GM12801 (cell line): ENCODE results near the gene GDF9.

ENCODE experiments used
- TF ChIP-seq, protein P1 (sequence below): IDR thresholded peaks from one replicate; pipeline ENCODE4 v1.5.1; 2011; ENCODE audit warnings: control low read depth; ENCODE audit not compliant: insufficient read length; ENCODE audit errors: extremely low read depth

GDF9 gene, protein sequence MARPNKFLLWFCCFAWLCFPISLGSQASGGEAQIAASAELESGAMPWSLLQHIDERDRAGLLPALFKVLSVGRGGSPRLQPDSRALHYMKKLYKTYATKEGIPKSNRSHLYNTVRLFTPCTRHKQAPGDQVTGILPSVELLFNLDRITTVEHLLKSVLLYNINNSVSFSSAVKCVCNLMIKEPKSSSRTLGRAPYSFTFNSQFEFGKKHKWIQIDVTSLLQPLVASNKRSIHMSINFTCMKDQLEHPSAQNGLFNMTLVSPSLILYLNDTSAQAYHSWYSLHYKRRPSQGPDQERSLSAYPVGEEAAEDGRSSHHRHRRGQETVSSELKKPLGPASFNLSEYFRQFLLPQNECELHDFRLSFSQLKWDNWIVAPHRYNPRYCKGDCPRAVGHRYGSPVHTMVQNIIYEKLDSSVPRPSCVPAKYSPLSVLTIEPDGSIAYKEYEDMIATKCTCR

DNA sequence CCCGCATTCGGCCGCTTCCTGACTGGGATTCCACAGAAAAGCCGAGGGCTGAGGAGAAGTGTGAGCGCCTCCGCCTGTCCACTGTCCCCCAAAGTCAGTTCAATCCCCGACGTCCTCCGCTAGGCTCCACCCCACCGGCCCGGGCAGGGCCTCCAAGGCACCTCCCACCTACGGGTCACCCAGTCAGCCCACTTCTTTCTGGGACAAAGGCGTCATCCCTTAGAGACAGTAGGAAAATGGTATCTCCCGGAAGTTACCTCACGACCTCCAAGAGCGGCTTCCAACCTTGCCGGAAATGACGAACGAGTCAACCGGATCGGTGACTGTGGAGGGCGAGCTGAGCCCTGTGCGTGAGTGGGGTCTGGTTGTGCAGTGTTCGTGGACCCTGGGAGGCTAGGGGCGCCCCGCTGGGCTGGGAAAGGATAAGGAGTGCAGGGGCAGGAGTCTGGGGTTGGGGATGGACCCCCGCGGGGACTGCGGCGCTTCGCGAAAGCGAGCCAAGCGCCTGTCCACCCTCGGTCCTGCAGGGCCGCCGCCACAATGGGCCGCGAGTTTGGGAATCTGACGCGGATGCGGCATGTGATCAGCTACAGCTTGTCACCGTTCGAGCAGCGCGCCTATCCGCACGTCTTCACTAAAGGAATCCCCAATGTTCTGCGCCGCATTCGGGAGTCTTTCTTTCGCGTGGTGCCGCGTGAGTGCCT, at the start of gene GDF9, which contains the start of gene UQCRQ:
TSS of gene GDF9 (minus strand) at position 128 of the 704 bp plus-strand sequence. CDS start 1,936 bp downstream, outside the sequence.
TSS of gene UQCRQ (plus strand) at position 301 of the 704 bp plus-strand sequence. CDS start at position 541, 240 bp downstream.
- TF ChIP-seq, protein P1, sequence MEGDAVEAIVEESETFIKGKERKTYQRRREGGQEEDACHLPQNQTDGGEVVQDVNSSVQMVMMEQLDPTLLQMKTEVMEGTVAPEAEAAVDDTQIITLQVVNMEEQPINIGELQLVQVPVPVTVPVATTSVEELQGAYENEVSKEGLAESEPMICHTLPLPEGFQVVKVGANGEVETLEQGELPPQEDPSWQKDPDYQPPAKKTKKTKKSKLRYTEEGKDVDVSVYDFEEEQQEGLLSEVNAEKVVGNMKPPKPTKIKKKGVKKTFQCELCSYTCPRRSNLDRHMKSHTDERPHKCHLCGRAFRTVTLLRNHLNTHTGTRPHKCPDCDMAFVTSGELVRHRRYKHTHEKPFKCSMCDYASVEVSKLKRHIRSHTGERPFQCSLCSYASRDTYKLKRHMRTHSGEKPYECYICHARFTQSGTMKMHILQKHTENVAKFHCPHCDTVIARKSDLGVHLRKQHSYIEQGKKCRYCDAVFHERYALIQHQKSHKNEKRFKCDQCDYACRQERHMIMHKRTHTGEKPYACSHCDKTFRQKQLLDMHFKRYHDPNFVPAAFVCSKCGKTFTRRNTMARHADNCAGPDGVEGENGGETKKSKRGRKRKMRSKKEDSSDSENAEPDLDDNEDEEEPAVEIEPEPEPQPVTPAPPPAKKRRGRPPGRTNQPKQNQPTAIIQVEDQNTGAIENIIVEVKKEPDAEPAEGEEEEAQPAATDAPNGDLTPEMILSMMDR: no peak

DNA sequence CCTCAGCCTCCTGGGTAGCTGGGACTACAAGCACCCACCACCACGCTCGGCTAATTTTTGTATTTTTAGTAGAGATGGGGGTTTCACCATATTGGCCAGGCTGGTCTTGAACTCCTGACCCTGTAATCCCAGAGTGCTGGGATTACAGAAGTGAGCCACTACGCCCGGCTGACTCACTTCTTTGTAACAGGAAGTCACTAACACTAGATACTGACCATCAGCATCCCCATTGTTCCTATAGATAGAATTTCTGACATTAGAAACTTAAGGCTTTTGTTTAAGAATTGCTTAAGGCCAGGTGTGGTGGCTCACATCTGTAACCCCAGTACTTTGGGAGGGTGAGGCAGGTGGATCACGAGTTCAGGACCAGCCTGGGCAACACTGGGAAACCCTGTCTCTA, 49.4 kb upstream of the GDF9 start:
- TF ChIP-seq, protein P1: no peak

DNA sequence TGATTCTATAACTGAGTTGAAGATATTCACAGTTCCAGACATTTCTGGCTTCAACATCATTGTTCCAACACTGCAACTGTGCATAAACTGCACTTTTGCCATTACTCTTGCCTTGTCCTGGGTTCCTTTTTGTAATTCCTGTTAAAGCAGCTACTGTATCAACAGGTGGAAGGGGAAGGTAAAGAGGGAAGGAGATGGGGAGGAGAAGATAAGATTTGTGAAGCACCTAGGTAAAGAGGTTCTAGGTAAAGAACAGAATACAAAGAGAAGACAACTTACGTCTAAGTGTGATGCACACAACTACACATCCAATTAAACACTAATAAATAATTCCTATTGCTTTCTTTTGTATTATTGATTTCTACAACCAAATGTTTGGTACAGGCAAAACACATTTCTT, 43.4 kb upstream of the GDF9 start:
- TF ChIP-seq, protein P1: no peak

DNA sequence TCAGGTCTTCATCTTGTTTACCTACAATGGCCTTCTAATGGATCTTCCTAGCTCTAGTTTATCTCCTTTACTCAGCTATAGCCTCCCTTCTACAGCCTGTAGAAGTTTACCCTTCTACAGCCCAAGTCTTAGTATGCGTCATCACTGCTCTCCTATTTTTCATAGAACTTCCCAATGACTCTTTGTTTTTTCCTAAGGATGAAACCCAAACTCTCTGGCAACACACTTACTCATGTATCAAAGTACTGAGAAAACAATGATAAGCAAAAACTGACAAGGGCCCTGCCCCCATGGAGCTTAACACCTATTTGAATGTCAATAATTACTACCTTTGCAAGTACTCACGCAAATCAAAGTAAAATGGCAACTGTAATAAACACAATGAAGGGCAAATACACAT, 40.9 kb upstream of the GDF9 start:
- TF ChIP-seq, protein P1: no peak

DNA sequence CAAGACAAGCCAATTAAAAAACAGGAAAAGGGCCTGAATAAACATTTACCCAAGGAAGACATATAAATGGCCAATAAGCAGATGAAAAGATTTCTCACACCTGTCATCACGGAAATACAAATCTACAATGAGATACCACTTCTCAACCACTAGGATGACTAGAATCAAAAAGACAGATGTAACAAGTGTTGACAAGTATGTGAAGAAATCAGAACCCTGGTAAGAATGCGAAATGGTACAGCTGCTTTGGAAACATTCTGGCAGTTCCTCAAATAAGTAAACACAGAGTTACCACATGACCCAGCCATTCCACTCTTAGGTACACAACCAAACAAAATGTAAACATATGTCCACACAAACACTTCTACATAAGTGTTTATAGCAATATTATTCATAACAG, 39.7 kb upstream of the GDF9 start:
- TF ChIP-seq, protein P1: no peak

DNA sequence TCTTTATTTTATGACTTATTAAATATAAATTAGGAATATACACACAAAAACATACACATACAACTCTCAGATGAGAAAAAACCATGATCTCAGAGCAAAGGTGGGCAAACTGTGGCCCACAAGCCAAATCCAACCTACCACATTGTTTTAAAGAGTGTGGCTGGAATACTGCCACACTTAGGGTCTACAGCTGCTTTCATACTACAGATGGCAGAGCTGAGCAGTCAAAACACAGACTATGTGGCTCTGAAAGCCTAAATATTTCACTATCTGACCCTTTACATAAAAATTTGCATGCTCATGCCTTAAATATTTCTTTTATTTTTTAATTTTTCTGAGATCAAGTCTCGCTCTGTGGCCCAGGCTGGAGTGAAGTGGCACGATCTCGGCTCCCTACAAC, 35.5 kb upstream of the GDF9 start:
- TF ChIP-seq, protein P1: no peak

DNA sequence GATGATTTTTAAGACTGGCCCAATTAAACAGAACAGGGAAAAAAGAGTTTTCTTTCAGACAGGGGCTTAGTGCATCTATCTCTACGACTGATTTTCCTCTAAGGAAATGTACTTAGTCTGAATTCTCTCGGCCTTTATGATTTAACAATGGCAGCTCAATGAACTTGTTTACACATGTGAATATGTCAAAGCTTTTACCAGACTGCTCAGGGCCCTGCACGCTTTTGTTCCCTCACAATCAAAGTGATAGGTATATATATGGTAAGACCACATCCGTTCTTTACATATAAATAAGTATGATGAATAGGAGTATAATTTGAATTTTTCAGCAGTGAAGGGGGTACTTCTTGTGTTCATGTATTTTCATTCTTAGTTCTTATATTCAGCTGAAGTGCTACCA, 34.8 kb upstream of the GDF9 start:
- TF ChIP-seq, protein P1: no peak
